Ovary (tissue), 3 donors: Measurements from ENCODE around the gene NAGPA.

ENCODE experiments used
- CTCF ChIP-seq, 3 donors: fragments of 450-650 bp in 2 of 3; fragments of 200-600 bp in 1 of 3; IDR thresholded peaks; one replicate each; pipeline versions ENCODE4 v1.5.1 to v1.8.0; 2016 to 2022; ENCODE audit warnings: antibody characterized with exemption in 3 of 3, mild to moderate bottlenecking in 1 of 3
- POLR2A ChIP-seq: fragments of 450-650 bp; IDR thresholded peaks from one replicate; pipeline ENCODE4 v1.6.1; 2017; ENCODE audit warnings: antibody characterized with exemption, mild to moderate bottlenecking, moderate library complexity
- donor health status: DM: no; HTN: no; CAD: no.

- TF ChIP-seq CTCF (IDR thresholded peaks at IDR 0.05) (no peak), POLR2A (no peak)
Measured at GRCh38 chr16:5000573-5001001, 33.1 kb downstream of the NAGPA start.
